GM18526 (cell line): ENCODE results near the gene ZNF777.

Source experiments
- POLR2A ChIP-seq: IDR thresholded peaks from 3 replicates; pipeline ENCODE4 v1.6.1; 2011; ENCODE audit not compliant: insufficient read length; ENCODE audit errors: extremely low read depth

Gene ZNF777

GRCh38 chr7:149414745-149415390 lies 46.0 kb downstream of the ZNF777 start:
- TF ChIP-seq POLR2A, result no peak

GRCh38 chr7:149414171-149414570 lies 46.7 kb downstream of the ZNF777 start:
- TF ChIP-seq POLR2A, result no peak

- TF ChIP-seq POLR2A, result no peak
Observed at GRCh38 chr7:149409895-149410294, 51.0 kb downstream of the ZNF777 start.

GRCh38 chr7:149404825-149405224 lies 56.0 kb downstream of the ZNF777 start:
- TF ChIP-seq POLR2A, result no peak

GRCh38 chr7:149404396-149404795 lies 56.5 kb downstream of the ZNF777 start:
- no peak for TF ChIP-seq POLR2A

- no peak for TF ChIP-seq POLR2A
Observed at GRCh38 chr7:149398195-149398820, 62.6 kb downstream of the ZNF777 start.

- TF ChIP-seq POLR2A, result no peak
Observed at GRCh38 chr7:149397470-149398043, 63.3 kb downstream of the ZNF777 start.

GRCh38 chr7:149385195-149385950 lies 75.5 kb downstream of the ZNF777 start:
- TF ChIP-seq POLR2A, result no peak
